CD4-positive, CD25-positive, alpha-beta regulatory T cell (primary cell): ENCODE data around the gene ALK. TPM values are rescaled to one million over a fixed set of nuclear protein-coding genes. Genes with fewer than 3 reads are reported as not detected.

Experiments used
- ATAC-seq, 2 donors: fragments of 150-1000 bp; cut with Tn5 transposase; one replicate each; pipeline ENCODE4 v1.10.0; 2021; ENCODE audit warnings: low read depth in 2 of 2, moderate number of reproducible peaks in 2 of 2, moderate library complexity in 1 of 2
- DNase-seq, 3 donors: peaks; one replicate each; pipeline versions ENCODE4 v3.0.0 to v3.0.0-alpha.2; 2012 to 2022; ENCODE audit warnings: mixed read lengths in 1 of 3
- H3K27ac ChIP-seq: one replicate; pipeline ENCODE4 v1.7.0; 2013; ENCODE audit warnings: mild to moderate bottlenecking, low read length; ENCODE audit not compliant: insufficient read depth, poor library complexity, severe bottlenecking
- H3K27me3 ChIP-seq: one replicate; pipeline ENCODE4 v1.7.0; 2013; ENCODE audit warnings: low read length; ENCODE audit not compliant: control insufficient read depth, insufficient read depth
- H3K36me3 ChIP-seq: one replicate; pipeline ENCODE4 v1.7.0; 2013; ENCODE audit warnings: mild to moderate bottlenecking, low read length, moderate library complexity; ENCODE audit not compliant: control insufficient read depth, insufficient read depth
- H3K4me1 ChIP-seq: 2 replicates; pipeline ENCODE4 v1.7.0; 2013; ENCODE audit warnings: mild to moderate bottlenecking, low read length; ENCODE audit not compliant: insufficient read depth, control insufficient read depth, poor library complexity, severe bottlenecking
- H3K4me3 ChIP-seq: one replicate; pipeline ENCODE4 v1.7.0; 2013; ENCODE audit warnings: low read depth, mild to moderate bottlenecking, low read length, moderate library complexity
- H3K9me3 ChIP-seq, 2 experiments: 1 replicate in 1 of 2; 2 replicates in 1 of 2; pipeline ENCODE4 v1.7.0; 2013; ENCODE audit warnings: low read length in 2 of 2, mild to moderate bottlenecking in 1 of 2, moderate library complexity in 1 of 2; ENCODE audit not compliant: control insufficient read depth in 2 of 2
- H3K27ac Mint-ChIP-seq, 3 donors: one replicate each; pipeline ENCODE4 v1.8.0; 2020 to 2022; ENCODE audit warnings: mild to moderate bottlenecking in 3 of 3, mixed read lengths in 3 of 3, moderate library complexity in 2 of 3
- H3K27me3 Mint-ChIP-seq: one replicate; pipeline ENCODE4 v1.8.0; 2022; ENCODE audit warnings: mild to moderate bottlenecking, mixed read lengths
- H3K36me3 Mint-ChIP-seq: one replicate; pipeline ENCODE4 v1.8.0; 2020; ENCODE audit warnings: mixed read lengths
- H3K4me1 Mint-ChIP-seq, 4 donors: one replicate each; pipeline ENCODE4 v1.8.0; 2020 to 2022; ENCODE audit warnings: mixed read lengths in 4 of 4, mild to moderate bottlenecking in 1 of 4
- H3K4me3 Mint-ChIP-seq, 4 donors: one replicate each; pipeline ENCODE4 v1.8.0; 2020 to 2022; ENCODE audit warnings: mild to moderate bottlenecking in 4 of 4, mixed read lengths in 4 of 4, moderate library complexity in 3 of 4
- H3K9me3 Mint-ChIP-seq, 7 donors: one replicate each; pipeline ENCODE4 v1.8.0; 2020 to 2022; ENCODE audit warnings: mixed read lengths in 7 of 7, mild to moderate bottlenecking in 3 of 7, moderate library complexity in 2 of 7
- polyA plus RNA-seq, 4 donors: library from polyadenylated mRNA; unstranded; fragments of 300-500 nt; fragmentation: Illumina TruSeq; gene quantifications; one replicate each; pipeline ENCODE4 v1.2.3, GENCODE V29; 2021
- total RNA-seq: library from RNA; stranded (reverse); gene quantifications from one replicate; pipeline ENCODE4 v1.2.3, GENCODE V29; 2022

Gene ALK
- total and polyA plus RNA-seq, 5 donors from 2014 or later: not detected

DNA sequence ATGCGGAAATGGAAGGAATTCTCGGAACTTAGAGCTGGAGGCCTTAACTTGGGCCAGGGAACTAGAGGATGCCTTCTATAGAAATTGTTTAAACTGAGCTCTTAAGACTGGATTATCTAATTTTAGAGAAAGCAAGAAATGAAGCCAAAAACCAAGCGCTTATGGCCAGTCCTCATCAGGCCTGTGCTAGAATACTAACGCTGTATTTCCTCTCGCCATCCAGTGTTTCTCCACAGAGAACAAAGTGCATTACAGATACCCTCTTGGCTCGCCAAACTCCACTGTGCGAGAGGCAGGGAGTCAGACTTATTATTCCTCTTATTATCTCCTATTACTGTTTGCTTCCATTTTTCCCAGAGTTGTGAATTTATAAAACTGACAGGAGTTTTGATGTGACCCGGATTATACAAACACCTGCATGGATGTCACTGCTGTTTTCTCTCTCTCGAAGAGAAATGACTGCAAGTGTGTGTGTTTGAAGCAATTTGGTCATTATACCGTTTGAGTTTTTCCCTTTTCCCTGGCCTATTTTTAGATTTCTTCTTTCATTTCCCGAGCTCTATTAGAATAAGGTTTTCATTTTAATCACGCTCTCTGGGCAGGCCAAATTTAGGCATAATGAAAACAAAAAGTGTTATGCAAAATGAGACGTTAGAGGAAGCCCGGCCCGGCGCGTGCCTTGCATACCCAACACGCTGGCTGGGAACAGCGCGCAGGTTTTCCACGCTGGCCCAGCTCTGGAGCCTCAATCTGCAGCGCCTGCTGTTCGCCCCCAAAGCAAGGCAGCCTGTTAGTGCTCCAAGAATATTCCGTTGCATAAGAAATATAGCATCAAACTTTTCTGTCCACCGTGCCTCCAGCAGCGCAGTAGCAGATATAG, 103.3 kb downstream of the ALK start:
- Histone ChIP-seq H3K4me1 (no peaks in the 10 kb centered on the region), H3K9me3 (no peaks in the 10 kb centered on the region), H3K4me3 (no peak overlapping the region), H3K27ac (no peak overlapping the region), H3K36me3 (no peaks in the 10 kb centered on the region), H3K27me3 (no peaks in the 10 kb centered on the region)
- no peak for ATAC-seq
- Mint-ChIP-seq H3K4me3 (no peak overlapping the region), H3K9me3 (no peaks in the 10 kb centered on the region), H3K27ac (no peak overlapping the region), H3K4me1 (no peaks in the 10 kb centered on the region), H3K27me3 (no peaks in the 10 kb centered on the region), H3K36me3 (no peaks in the 10 kb centered on the region)
- DNase-seq: no peak

GRCh38 chr2:29817299-29817698, 104.1 kb downstream of the ALK start:
- Mint-ChIP-seq H3K36me3 (no peaks in the 10 kb centered on the region), H3K27me3 (no peaks in the 10 kb centered on the region), H3K4me3 (no peak overlapping the region), H3K27ac (no peak overlapping the region), H3K9me3 (no peaks in the 10 kb centered on the region), H3K4me1 (no peaks in the 10 kb centered on the region)
- DNase-seq (no peak), ATAC-seq (no peak)
- H3K27me3 ChIP-seq: no peaks in the 10 kb centered on the region
- H3K4me3 ChIP-seq: no peak overlapping the region
- H3K4me1 ChIP-seq: no peaks in the 10 kb centered on the region
- H3K36me3 ChIP-seq: no peaks in the 10 kb centered on the region
- H3K9me3 ChIP-seq: no peaks in the 10 kb centered on the region
- no peak overlapping the region for H3K27ac ChIP-seq

DNA sequence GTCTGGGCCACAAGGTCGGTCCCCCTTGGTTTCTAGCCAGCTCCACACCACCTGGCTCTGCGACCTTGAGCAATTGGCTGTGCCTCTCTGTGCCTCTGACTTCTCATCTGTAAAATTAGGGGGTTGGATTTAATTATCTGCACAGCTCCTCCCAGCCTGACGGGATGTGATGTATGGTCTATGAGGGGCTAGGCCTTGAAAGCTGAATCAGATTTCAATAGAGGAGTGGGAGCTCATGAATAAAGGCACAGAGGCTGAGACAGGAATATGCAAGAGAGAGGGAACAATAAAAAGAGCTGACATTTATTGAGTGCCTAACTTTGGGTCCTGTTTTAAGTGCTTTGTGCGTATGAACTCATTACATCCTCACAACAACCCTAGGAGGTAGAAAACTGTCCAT, 104.7 kb downstream of the ALK start:
- H3K36me3 ChIP-seq: no peaks in the 10 kb centered on the region
- ATAC-seq (no peak), DNase-seq (no peak)
- Mint-ChIP-seq H3K27ac (no peak overlapping the region), H3K4me1 (no peaks in the 10 kb centered on the region), H3K4me3 (no peak overlapping the region), H3K9me3 (no peaks in the 10 kb centered on the region), H3K27me3 (no peaks in the 10 kb centered on the region), H3K36me3 (no peaks in the 10 kb centered on the region)
- H3K27me3 ChIP-seq: no peaks in the 10 kb centered on the region
- no peaks in the 10 kb centered on the region for H3K4me1 ChIP-seq
- H3K9me3 ChIP-seq: no peaks in the 10 kb centered on the region
- no peak overlapping the region for H3K4me3 ChIP-seq
- no peak overlapping the region for H3K27ac ChIP-seq

DNA sequence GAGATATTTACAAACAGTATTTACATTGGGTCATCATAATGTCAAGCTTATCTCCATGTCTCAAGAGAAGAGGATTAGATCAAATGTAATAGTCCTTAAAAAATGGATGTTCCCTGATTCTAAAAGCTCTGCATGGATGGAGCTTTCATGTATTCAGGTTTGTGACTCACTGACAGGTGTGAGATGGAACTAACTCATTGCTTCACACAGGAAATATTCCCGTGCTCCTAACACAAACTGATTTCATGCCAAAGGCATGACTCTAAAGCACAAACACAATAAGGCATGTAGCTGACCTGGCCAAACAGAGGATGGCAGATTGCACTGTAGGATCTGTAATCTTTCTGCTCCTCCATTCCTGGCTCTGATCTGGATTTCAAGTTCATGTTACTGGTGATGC, 110.0 kb downstream of the ALK start:
- H3K27me3 ChIP-seq: no peaks in the 10 kb centered on the region
- Mint-ChIP-seq H3K9me3 (no peaks in the 10 kb centered on the region), H3K4me1 (no peaks in the 10 kb centered on the region), H3K27ac (no peak overlapping the region), H3K36me3 (no peaks in the 10 kb centered on the region), H3K27me3 (peaks cover 9% of the 10 kb centered on the region), H3K4me3 (no peak overlapping the region)
- H3K4me1 ChIP-seq: no peaks in the 10 kb centered on the region
- H3K9me3 ChIP-seq: no peaks in the 10 kb centered on the region
- H3K4me3 ChIP-seq: no peak overlapping the region
- H3K27ac ChIP-seq: no peak overlapping the region
- ATAC-seq (no peak), DNase-seq (no peak)
- H3K36me3 ChIP-seq: no peaks in the 10 kb centered on the region

DNA sequence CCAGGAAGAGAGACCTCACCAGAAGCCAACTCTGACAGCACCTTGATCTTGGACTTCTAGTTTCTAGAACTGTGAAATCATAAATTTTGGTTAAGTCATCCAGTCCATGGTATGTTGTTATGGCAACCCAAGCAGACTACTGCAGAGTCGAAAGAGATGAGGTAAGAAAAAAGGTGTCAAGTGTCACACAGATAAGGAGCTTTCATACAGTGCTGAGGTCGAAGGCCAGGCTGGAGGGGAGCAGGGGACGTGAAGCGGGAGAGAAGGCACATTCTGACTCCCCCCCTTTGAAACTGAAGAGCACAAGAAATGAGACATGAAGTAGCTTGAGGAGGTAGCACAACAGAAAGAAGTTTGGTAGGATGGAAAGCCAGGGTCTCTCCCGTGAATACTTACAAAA, 110.4 kb downstream of the ALK start:
- Mint-ChIP-seq H3K36me3 (no peaks in the 10 kb centered on the region), H3K27ac (no peak overlapping the region), H3K27me3 (peaks cover 9% of the 10 kb centered on the region), H3K4me3 (no peak overlapping the region), H3K4me1 (no peaks in the 10 kb centered on the region), H3K9me3 (no peaks in the 10 kb centered on the region)
- Histone ChIP-seq H3K4me1 (no peaks in the 10 kb centered on the region), H3K27me3 (no peaks in the 10 kb centered on the region), H3K27ac (no peak overlapping the region), H3K9me3 (no peaks in the 10 kb centered on the region), H3K4me3 (no peak overlapping the region), H3K36me3 (no peaks in the 10 kb centered on the region)
- DNase-seq (no peak), ATAC-seq (no peak)

GRCh38 chr2:29808321-29808720, 113.1 kb downstream of the ALK start:
- Histone ChIP-seq H3K9me3 (no peaks in the 10 kb centered on the region), H3K27me3 (no peaks in the 10 kb centered on the region), H3K4me1 (no peaks in the 10 kb centered on the region), H3K36me3 (no peaks in the 10 kb centered on the region), H3K4me3 (no peak overlapping the region), H3K27ac (no peak overlapping the region)
- Mint-ChIP-seq H3K36me3 (no peaks in the 10 kb centered on the region), H3K4me1 (no peaks in the 10 kb centered on the region), H3K4me3 (no peak overlapping the region), H3K27me3 (peaks cover 9% of the 10 kb centered on the region), H3K9me3 (peaks cover 0 to 3% (median 0%) of the 10 kb centered on the region in 7 donors), H3K27ac (no peak overlapping the region)
- ATAC-seq (no peak), DNase-seq (no peak)

DNA sequence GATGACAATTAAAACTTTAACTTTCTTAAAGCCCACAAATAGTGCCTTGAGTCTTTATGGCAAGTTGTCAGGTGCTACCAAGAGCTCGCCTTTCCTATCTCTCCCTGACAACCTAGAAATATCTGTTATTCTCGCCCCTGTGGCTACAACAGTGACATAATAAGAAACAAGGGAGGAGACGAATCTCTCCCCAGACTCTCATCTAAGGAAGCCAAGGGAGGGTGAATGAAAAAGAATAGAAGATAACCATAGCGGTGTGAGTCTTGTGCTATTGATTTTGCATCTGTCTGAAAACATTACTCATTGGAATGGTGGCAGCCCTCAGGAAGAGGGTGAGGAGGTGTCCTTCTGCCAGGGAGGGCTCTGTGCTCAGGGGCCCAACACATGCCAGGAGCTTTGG, 114.3 kb downstream of the ALK start:
- no peak overlapping the region for H3K27ac Mint-ChIP-seq
- DNase-seq (no peak), ATAC-seq (no peak)
- H3K27me3 Mint-ChIP-seq: peaks cover 9% of the 10 kb centered on the region
- Histone ChIP-seq H3K27me3 (no peaks in the 10 kb centered on the region), H3K4me1 (no peaks in the 10 kb centered on the region), H3K27ac (no peak overlapping the region), H3K36me3 (no peaks in the 10 kb centered on the region), H3K9me3 (no peaks in the 10 kb centered on the region), H3K4me3 (no peak overlapping the region)
- no peaks in the 10 kb centered on the region for H3K36me3 Mint-ChIP-seq
- no peak overlapping the region for H3K4me3 Mint-ChIP-seq
- peaks cover 0 to 3% (median 0%) of the 10 kb centered on the region in 7 donors for H3K9me3 Mint-ChIP-seq
- no peaks in the 10 kb centered on the region for H3K4me1 Mint-ChIP-seq

GRCh38 chr2:29806461-29806860, 114.9 kb downstream of the ALK start:
- no peak overlapping the region for H3K4me3 Mint-ChIP-seq
- Histone ChIP-seq H3K27me3 (no peaks in the 10 kb centered on the region), H3K36me3 (no peaks in the 10 kb centered on the region), H3K27ac (no peak overlapping the region), H3K4me3 (no peak overlapping the region), H3K4me1 (no peaks in the 10 kb centered on the region), H3K9me3 (no peaks in the 10 kb centered on the region)
- H3K27ac Mint-ChIP-seq: no peak overlapping the region
- no peaks in the 10 kb centered on the region for H3K36me3 Mint-ChIP-seq
- peaks cover 0 to 3% (median 0%) of the 10 kb centered on the region in 7 donors for H3K9me3 Mint-ChIP-seq
- H3K27me3 Mint-ChIP-seq: peaks cover 12% of the 10 kb centered on the region
- no peaks in the 10 kb centered on the region for H3K4me1 Mint-ChIP-seq
- ATAC-seq (no peak), DNase-seq (no peak)
